IPS DF 6.9 (cell line): ENCODE measurements around the gene LHCGR.
"Not testable (repeated sequence)": the region's sequence is repeated elsewhere in the genome, so short reads cannot be mapped to it uniquely, and the experiment has no call there.

Experiments
- DNase-seq: peaks from one replicate; pipeline ENCODE4 v3.0.0-alpha.2; 2013; ENCODE audit warnings: low read depth, low spot score
- H3K27ac ChIP-seq: one replicate; pipeline ENCODE4 v1.5.1; 2013; ENCODE audit warnings: low read length, control low read depth
- H3K27me3 ChIP-seq: 2 replicates; pipeline ENCODE4 v1.6.1; 2013; ENCODE audit warnings: mild to moderate bottlenecking, low read length; ENCODE audit not compliant: control insufficient read depth, insufficient read depth
- H3K36me3 ChIP-seq: 2 replicates; pipeline ENCODE4 v1.6.1; 2013; ENCODE audit warnings: low read length; ENCODE audit not compliant: control insufficient read depth, insufficient read depth
- H3K4me1 ChIP-seq: 2 replicates; pipeline ENCODE4 v1.6.1; 2013; ENCODE audit warnings: low read length; ENCODE audit not compliant: control insufficient read depth, insufficient read depth
- H3K4me3 ChIP-seq: 2 replicates; pipeline ENCODE4 v1.5.1; 2013; ENCODE audit warnings: mild to moderate bottlenecking, low read length
- H3K9me3 ChIP-seq: 2 replicates; pipeline ENCODE4 v1.6.1; 2013; ENCODE audit warnings: low read length, inconsistent platforms; ENCODE audit not compliant: control insufficient read depth, insufficient read depth
- WGBS: extraction: QIAGEN DNeasy Blood & Tissue Kit; methylation state at CpG from one replicate; pipeline ENCODE4 v1.1.7; 2013; ENCODE audit warnings: mixed read lengths, missing lambda C conversion rate; ENCODE audit not compliant: insufficient read length, insufficient coverage; 5-methylcytosine and 5-hydroxymethylcytosine counted together

Gene LHCGR

DNA sequence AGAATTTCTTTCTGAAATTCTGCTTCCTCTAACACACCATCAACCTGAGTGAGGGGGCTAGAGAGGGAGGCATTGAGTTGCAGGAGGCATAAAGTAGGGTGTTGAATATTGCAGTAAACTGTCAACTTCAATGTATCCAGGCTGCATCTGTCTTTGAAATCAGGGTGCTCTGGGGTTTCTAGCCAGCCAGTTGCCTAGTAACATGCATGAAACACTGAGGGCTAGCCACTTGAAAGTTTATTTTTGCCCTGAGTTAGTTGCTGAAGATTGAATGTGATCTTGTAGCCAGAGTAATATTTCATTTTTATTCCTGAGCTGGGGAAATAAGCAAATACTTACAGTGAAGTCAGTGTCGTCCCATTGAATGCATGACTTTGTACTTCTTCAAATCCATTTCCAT is 41.9 kb downstream of the LHCGR start:
- no peaks in the 10 kb centered on the region for H3K27me3 ChIP-seq
- no peaks in the 10 kb centered on the region for H3K9me3 ChIP-seq
- no peak overlapping the region for H3K27ac ChIP-seq
- no peak overlapping the region for H3K4me3 ChIP-seq
- no peaks in the 10 kb centered on the region for H3K36me3 ChIP-seq
- no peak for DNase-seq
- H3K4me1 ChIP-seq, result peaks cover 3% of the 10 kb centered on the region; the same call in 1 of the 2 replicates
- no CpG with 5 or more reads among the region's 1 CpG for whole genome bisulfite sequencing

DNA sequence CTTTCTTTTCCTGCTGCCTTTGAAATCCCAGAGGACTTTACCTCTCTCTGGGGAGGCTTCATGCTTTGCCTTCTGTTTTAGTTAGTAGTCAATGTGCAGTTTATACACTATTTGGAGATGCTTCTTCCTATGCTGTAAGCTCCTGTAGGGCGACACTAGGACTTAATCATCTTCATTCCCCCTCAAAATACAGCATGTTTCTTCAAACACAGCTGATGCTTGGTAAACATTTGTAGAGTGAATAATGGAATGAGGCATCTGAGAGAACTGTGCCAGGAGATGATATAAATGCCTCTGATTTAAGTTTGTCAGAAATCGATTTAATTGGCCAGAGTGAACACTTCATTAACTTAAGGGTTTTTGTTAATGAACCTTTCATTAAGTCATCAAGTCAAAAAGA is 43.4 kb downstream of the LHCGR start:
- no peaks in the 10 kb centered on the region for H3K36me3 ChIP-seq

DNA sequence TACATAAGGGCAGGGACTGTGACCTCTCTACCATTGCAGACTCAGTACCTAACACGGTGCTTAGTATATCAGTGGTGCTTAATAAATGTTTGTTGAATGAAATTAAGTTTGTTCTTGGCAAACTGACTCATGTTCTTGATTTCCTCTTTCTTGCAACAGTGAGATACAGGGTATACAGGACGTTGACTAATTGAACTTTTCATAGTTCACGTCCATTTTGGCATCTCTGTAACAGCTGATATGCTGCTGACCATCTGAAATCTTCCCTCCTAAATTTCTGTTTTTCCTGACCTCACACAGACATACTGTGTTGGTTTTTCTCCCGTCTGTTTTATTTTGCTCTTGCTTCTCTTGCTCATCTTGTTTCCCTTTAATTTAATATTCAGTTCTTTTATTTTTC is 44.2 kb downstream of the LHCGR start:
- Histone ChIP-seq H3K27me3 (no peaks in the 10 kb centered on the region), H3K9me3 (no peaks in the 10 kb centered on the region), H3K4me1 (peaks cover 3% of the 10 kb centered on the region; the same call in 1 of the 2 replicates), H3K27ac (no peak overlapping the region), H3K4me3 (no peak overlapping the region), H3K36me3 (no peaks in the 10 kb centered on the region)
- WGBS, result no CpG with 5 or more reads among the region's 4 CpGs
- no peak for DNase-seq

More for the DNA sequence above, 43.4 kb downstream of the LHCGR start:
- Histone ChIP-seq H3K9me3 (no peaks in the 10 kb centered on the region), H3K27ac (no peak overlapping the region), H3K4me3 (no peak overlapping the region), H3K4me1 (peaks cover 3% of the 10 kb centered on the region; the same call in 1 of the 2 replicates), H3K27me3 (no peaks in the 10 kb centered on the region)
- no peak for DNase-seq
- WGBS, result no CpG with 5 or more reads among the region's 2 CpGs

DNA sequence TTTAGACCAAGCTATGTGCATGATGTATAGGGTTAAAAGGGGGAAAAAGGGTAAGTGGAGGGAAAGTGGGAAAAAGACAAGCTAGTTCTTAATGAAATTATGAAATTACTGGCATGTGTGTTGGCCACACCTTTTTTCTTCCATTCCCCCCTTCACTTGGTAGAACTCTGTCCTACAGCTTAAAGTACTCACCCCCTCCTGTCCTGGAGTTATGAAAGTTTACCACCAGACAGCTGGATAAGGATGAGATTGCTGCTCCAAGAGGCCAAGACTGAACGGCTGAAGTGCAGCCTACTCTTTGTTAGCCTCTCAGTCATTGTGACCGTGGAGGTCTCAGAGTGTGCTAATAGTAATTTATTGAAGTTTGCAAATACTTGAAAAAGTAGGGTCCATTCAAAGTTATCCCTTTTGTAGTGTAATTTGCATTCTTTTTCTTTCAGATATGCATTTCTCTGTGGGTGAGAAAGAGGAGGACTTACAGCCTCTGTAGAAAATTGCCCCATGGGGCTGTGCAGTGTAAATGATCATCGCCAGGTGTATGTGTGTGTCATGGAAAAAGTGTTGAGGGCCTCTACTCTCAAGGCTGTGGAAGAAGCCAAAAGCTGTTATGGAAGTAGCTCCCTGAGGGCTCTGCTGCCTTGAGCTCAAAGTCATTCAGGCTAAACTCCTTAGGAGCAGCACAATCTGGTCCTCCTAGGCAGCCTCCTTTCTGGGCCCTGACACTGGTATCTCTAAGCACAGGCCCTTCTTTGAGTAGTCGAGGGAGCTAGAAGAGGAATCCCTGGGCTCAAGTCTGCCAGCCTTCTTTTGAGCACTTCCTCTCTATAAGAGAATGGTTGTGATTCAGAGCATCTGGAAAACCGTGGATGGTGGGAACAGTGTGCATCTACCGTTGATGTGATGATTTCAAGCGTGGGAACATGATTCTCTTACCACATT is 46.2 kb downstream of the LHCGR start:
- Histone ChIP-seq H3K36me3 (no peaks in the 10 kb centered on the region), H3K9me3 (no peaks in the 10 kb centered on the region), H3K27me3 (no peaks in the 10 kb centered on the region), H3K27ac (no peak overlapping the region), H3K4me3 (no peak overlapping the region), H3K4me1 (0 out of 2 replicates have a peak, but pooled peaks cover 2% of the 10 kb centered on the region)
- no peak for DNase-seq
- no CpG with 5 or more reads among the region's 7 CpGs for WGBS

DNA sequence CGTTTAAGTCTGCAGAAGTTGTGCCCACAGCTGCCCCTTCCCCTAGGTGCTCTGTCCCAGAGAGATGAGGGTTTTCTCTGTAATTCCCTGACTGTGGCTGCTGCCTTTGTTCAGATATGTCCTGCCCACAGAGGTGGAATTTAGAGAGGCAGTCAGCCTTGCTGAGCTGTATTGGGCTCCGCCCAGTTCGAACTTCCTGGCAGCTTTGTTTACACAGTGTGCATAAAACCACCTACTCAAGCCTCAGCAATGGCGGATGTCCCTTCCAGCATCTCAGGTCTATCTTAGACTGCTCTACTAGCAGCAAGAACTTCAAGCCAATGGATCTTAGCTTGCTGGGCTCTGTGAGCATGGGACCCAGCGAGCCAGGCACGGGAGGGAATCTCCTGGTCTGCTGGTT is 48.1 kb downstream of the LHCGR start:
- no peaks in the 10 kb centered on the region for H3K36me3 ChIP-seq
- H3K9me3 ChIP-seq, result no peaks in the 10 kb centered on the region
- no CpG with 5 or more reads among the region's 6 CpGs for WGBS
- no peaks in the 10 kb centered on the region for H3K27me3 ChIP-seq
- no peak overlapping the region for H3K27ac ChIP-seq
- no peak overlapping the region for H3K4me3 ChIP-seq
- DNase-seq, result no peak
- 0 out of 2 replicates have a peak, but pooled peaks cover 2% of the 10 kb centered on the region for H3K4me1 ChIP-seq

DNA sequence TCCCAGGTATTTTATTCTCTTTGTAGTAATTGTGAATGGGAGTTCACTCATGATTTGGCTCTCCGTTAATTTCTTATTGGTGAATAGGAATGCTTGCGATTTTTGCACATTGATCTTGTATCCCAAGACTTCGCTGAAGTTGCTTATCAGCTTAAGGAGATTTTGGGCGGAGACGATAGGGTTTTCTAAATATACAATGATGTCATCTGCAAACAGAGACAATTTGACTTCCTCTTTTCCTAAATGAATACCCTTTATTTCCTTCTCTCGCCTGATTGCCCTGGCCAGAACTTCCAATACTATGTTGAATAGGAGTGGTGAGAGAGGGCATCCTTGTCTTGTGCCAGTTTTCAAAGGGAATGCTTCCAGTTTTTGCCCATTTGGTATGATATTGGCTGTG is 51.9 kb downstream of the LHCGR start:
- not testable (repeated sequence) for H3K4me3 ChIP-seq, H3K27me3 ChIP-seq, DNase-seq, H3K27ac ChIP-seq, H3K9me3 ChIP-seq, H3K4me1 ChIP-seq, H3K36me3 ChIP-seq
- WGBS, result no CpG with 5 or more reads among the region's 6 CpGs

DNA sequence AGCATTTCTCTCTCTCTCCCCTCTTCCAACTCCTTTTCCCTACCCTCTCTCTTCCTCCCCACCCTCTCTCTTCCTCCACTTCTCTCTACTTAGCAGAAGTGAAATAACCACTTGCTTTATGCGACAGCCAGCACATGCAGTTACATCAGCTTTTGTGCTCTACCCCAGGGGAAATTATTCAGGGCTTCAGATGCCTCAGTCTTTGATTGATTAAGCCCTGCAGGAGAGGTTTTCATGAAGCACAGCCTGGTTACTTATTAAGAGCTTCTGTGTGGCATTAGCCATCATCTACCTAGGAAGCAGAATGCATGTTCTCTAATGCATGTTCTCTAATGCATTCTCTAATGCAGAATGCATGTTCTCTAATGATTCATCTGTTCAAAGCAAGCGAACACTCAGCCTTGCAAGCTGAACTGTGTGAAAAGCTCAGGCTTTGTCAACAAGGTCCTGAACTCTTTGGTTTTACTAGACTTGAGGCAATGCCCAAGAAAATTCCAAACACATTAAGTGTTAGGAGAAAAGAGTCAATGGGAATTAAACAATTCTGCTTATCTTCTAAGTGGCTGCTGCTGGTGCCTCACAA is 56.1 kb downstream of the LHCGR start:
- H3K36me3 ChIP-seq, result no peaks in the 10 kb centered on the region
- no CpG with 5 or more reads among the region's 2 CpGs for WGBS
- H3K9me3 ChIP-seq, result no peaks in the 10 kb centered on the region
- no peak overlapping the region for H3K27ac ChIP-seq
- no peak overlapping the region for H3K4me3 ChIP-seq
- no peaks in the 10 kb centered on the region; the same call in 1 of the 2 replicates for H3K4me1 ChIP-seq
- no peaks in the 10 kb centered on the region for H3K27me3 ChIP-seq
- no peak for DNase-seq

DNA sequence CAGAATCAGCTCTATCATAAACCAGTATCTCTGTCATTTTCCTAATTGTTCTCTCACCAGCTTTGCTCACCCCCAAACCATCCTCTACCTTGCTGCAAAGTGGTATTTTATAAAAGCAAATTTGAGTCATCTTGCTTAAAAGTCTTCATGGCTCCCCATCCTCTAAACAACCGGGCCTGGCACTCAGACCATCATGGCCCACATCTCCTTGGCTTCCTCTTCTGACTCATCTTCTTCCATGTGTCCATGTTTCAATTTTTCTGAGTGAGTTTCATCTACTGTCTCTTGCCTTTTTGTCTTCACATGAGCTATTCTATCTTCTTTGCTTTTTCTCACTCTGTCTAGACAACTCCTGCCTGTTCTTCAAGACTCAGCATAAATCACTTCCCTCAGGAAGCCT is 58.6 kb downstream of the LHCGR start:
- WGBS, result no CpG with 5 or more reads among the region's 1 CpG
- H3K9me3 ChIP-seq, result no peaks in the 10 kb centered on the region
- no peak overlapping the region for H3K27ac ChIP-seq

DNA sequence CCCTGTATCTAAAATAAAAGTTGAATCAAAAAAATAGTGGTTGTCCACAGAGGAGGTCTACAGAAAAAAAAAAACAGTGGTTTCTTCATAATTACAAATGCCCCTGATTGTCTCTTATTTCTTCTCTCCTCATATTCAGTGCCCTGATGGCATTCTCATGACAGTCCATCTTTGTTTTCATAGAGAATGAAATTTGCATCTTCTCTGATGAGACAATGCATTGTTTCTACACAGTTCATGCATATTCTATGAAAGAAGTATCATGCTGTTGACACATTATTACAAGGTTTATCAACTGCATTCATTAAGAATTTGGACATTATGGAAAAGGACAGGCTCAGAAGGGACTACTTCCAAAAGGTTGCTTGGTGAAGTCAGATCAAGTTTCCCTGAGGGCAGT is 59.5 kb downstream of the LHCGR start:
- Histone ChIP-seq H3K36me3 (no peaks in the 10 kb centered on the region), H3K27me3 (no peaks in the 10 kb centered on the region), H3K9me3 (no peaks in the 10 kb centered on the region), H3K27ac (no peak overlapping the region), H3K4me1 (no peaks in the 10 kb centered on the region; the same call in 1 of the 2 replicates), H3K4me3 (no peak overlapping the region)
- no peak for DNase-seq

More for the DNA sequence above, 58.6 kb downstream of the LHCGR start:
- no peak overlapping the region for H3K4me3 ChIP-seq
- H3K36me3 ChIP-seq, result no peaks in the 10 kb centered on the region
- no peaks in the 10 kb centered on the region; the same call in 1 of the 2 replicates for H3K4me1 ChIP-seq
- no peak for DNase-seq
- H3K27me3 ChIP-seq, result no peaks in the 10 kb centered on the region

DNA sequence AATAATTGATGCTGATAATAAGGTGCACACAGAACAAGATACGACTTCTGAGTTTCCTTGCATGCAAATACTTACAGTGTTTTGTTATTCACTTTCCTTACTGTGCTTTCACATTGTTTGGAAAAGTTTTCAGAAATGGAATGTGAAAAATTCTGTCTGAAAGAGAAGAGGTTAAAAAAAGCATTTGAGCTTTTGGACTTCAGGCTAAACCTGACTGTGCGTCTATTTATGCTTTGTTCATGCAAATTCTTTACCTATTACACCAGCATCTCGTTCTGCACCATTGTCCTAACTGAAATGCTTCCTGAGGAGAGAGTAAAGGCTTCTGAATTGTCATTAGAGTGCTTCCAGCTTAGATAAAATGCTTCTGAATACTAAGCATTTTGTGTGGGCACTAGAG is 61.4 kb downstream of the LHCGR start:
- no peaks in the 10 kb centered on the region for H3K36me3 ChIP-seq
- H3K4me1 ChIP-seq, result no peaks in the 10 kb centered on the region; the same call in 1 of the 2 replicates
- H3K4me3 ChIP-seq, result no peak overlapping the region
- H3K27me3 ChIP-seq, result no peaks in the 10 kb centered on the region
- WGBS, result no CpG with 5 or more reads among the region's 3 CpGs
- DNase-seq, result no peak
- H3K27ac ChIP-seq, result no peak overlapping the region
- H3K9me3 ChIP-seq, result no peaks in the 10 kb centered on the region
